Ishikawa (cell line): ENCODE measurements around the gene NCK2.

Experiments used
- CEBPB ChIP-seq: IDR thresholded peaks from 2 replicates; pipeline ENCODE4 v1.6.1; 2012
- CREB1 ChIP-seq: IDR thresholded peaks from 2 replicates; pipeline ENCODE4 v1.6.1; 2012; ENCODE audit warnings: low read depth
- EGR1 ChIP-seq: IDR thresholded peaks from 2 replicates; pipeline ENCODE4 v1.6.1; 2012
- EP300 ChIP-seq: IDR thresholded peaks from 2 replicates; pipeline ENCODE4 v1.6.1; 2012; ENCODE audit warnings: borderline replicate concordance
- FOXM1 ChIP-seq: IDR thresholded peaks from 2 replicates; pipeline ENCODE4 v1.6.1; 2012; ENCODE audit warnings: low read depth, borderline replicate concordance
- NFIC ChIP-seq: IDR thresholded peaks from 2 replicates; pipeline ENCODE4 v1.6.1; 2012
- RAD21 ChIP-seq: IDR thresholded peaks from 2 replicates; pipeline ENCODE4 v1.6.1; 2012; ENCODE audit warnings: low read depth
- TAF1 ChIP-seq: IDR thresholded peaks from 2 replicates; pipeline ENCODE4 v1.6.1; 2012; ENCODE audit warnings: low read depth, mild to moderate bottlenecking
- TCF12 ChIP-seq: IDR thresholded peaks from 2 replicates; pipeline ENCODE4 v1.6.1; 2012; ENCODE audit warnings: low read depth
- TEAD4 ChIP-seq: IDR thresholded peaks from 2 replicates; pipeline ENCODE4 v1.6.1; 2012
- YY1 ChIP-seq: IDR thresholded peaks from 2 replicates; pipeline ENCODE4 v1.6.1; 2012; ENCODE audit warnings: low read depth
- ZBTB7A ChIP-seq: IDR thresholded peaks from 2 replicates; pipeline ENCODE4 v1.6.1; 2012; ENCODE audit warnings: low read depth
- TF ChIP-seq, protein P1 (sequence below): IDR thresholded peaks from 2 replicates; pipeline ENCODE4 v1.6.1; 2012
- TF ChIP-seq, protein P2 (sequence below): IDR thresholded peaks from 2 replicates; pipeline ENCODE4 v1.6.1; 2012
- TF ChIP-seq, protein P3 (sequence below): IDR thresholded peaks from 2 replicates; pipeline ENCODE4 v1.6.1; 2012; ENCODE audit warnings: low read depth, mild to moderate bottlenecking

Gene NCK2

DNA sequence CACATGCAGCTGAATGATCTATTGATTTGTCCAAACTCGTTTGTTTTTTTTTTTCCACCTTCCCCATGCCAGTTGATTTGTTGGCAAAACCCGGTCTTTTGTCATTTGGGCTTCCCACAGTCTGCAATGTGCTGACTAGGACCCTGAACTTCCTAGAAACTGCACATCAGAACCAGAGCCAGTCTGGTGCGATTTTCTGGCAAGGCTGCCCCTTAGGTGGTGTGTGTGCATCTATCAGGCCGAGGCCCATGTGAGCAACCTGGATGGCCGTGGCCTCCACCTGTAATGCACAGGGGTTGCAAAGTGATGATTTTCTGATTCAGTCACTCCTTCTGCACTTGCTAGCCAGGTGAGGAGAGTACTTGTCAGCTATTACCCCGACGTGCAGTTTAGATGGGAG lies 47.8 kb downstream of the NCK2 start:
- TF ChIP-seq TAF1 (no peak), FOXM1 (no peak), ZBTB7A (no peak), CREB1 (no peak), EP300 (no peak), RAD21 (no peak), YY1 (no peak)
- TF ChIP-seq, protein P1, sequence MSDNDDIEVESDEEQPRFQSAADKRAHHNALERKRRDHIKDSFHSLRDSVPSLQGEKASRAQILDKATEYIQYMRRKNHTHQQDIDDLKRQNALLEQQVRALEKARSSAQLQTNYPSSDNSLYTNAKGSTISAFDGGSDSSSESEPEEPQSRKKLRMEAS = no peak
- TF ChIP-seq, protein P2, sequence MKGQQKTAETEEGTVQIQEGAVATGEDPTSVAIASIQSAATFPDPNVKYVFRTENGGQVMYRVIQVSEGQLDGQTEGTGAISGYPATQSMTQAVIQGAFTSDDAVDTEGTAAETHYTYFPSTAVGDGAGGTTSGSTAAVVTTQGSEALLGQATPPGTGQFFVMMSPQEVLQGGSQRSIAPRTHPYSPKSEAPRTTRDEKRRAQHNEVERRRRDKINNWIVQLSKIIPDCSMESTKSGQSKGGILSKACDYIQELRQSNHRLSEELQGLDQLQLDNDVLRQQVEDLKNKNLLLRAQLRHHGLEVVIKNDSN = no peak
- TF ChIP-seq, protein P3, sequence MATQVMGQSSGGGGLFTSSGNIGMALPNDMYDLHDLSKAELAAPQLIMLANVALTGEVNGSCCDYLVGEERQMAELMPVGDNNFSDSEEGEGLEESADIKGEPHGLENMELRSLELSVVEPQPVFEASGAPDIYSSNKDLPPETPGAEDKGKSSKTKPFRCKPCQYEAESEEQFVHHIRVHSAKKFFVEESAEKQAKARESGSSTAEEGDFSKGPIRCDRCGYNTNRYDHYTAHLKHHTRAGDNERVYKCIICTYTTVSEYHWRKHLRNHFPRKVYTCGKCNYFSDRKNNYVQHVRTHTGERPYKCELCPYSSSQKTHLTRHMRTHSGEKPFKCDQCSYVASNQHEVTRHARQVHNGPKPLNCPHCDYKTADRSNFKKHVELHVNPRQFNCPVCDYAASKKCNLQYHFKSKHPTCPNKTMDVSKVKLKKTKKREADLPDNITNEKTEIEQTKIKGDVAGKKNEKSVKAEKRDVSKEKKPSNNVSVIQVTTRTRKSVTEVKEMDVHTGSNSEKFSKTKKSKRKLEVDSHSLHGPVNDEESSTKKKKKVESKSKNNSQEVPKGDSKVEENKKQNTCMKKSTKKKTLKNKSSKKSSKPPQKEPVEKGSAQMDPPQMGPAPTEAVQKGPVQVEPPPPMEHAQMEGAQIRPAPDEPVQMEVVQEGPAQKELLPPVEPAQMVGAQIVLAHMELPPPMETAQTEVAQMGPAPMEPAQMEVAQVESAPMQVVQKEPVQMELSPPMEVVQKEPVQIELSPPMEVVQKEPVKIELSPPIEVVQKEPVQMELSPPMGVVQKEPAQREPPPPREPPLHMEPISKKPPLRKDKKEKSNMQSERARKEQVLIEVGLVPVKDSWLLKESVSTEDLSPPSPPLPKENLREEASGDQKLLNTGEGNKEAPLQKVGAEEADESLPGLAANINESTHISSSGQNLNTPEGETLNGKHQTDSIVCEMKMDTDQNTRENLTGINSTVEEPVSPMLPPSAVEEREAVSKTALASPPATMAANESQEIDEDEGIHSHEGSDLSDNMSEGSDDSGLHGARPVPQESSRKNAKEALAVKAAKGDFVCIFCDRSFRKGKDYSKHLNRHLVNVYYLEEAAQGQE = no peak

DNA sequence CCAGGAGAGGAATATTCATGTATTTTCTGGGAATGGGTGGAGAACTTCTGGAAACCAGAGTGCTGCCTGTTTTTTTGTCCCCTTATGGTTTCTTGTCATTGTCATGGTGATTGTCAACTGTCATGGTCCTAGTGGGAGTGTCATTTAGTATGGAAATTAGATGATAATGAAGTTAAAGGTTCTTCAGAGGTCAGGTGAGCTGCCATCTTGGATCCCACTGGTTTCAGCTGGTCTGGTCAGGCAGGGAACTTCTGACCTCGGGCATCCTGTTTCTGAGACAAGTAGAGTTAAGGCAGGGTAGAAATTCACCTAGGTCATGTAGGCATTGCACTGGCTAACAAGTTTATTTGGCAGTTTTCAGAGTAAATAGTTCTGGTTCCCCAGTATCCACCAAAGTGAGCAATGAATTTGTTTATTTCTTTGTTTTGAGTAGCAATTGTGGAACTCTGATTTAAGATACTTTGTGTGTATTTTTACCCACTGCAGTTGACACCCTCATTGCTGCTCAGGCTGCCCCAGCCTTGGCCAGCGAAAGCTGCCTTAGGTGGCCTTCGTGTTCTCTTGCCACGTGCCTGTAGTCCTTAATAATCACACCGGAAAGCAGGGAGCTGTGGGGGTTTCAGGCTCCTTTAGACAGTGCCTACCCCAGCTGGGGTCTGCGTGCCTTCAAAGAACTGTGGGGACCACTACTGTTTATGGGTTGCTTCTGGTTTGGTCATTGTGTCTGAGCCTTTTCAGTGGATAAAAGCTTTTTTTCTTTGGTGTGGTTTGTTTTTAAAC lies 48.7 kb downstream of the NCK2 start:
- TF ChIP-seq TEAD4 = no peak
- no peak for TF ChIP-seq EP300
- TF ChIP-seq TCF12 = no peak
- TF ChIP-seq TAF1 = no peak
- no peak for TF ChIP-seq EGR1
- no peak for TF ChIP-seq RAD21
- TF ChIP-seq CREB1 = no peak
- TF ChIP-seq, protein P3 = no peak
- TF ChIP-seq, protein P1 = no peak
- TF ChIP-seq, protein P2 = no peak
- no peak for TF ChIP-seq ZBTB7A
- no peak for TF ChIP-seq CEBPB
- TF ChIP-seq YY1 = no peak
- no peak for TF ChIP-seq NFIC
- TF ChIP-seq FOXM1 = no peak

DNA sequence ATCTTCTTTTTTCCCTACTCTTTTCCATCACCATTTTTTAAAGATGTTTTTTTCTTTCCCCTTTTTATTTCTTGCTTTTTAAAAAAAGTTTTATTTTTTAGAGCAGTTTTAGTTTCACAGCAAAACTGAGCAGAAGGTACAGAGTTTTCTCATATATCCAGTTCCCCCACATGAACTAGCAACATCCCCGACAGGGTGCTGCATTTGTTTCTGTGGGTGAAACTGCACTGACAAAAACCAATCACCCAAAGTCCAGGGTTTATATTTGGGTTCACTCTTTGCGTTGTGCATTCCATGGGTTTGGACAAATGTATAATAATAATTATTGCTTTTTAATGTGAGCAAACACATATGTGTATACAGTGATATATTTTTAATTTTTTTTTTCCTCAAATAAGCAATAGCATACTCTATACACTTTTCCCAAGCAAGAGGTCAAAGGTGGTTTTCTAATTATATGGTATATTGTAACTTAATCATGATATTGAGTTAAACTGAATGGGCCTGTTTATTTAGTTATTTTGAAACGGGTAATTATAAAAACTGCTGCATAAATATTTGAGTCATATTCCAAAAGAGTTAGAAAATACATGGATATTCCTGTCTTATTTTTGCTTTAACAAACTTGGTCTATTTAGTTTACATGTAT lies 50.3 kb downstream of the NCK2 start:
- no peak for TF ChIP-seq FOXM1
- TF ChIP-seq TAF1 = no peak
- TF ChIP-seq, protein P1 = no peak
- no peak for TF ChIP-seq ZBTB7A
- no peak for TF ChIP-seq TCF12
- no peak for TF ChIP-seq TEAD4
- TF ChIP-seq, protein P3 = no peak
- TF ChIP-seq NFIC = no peak
- no peak for TF ChIP-seq CREB1

DNA sequence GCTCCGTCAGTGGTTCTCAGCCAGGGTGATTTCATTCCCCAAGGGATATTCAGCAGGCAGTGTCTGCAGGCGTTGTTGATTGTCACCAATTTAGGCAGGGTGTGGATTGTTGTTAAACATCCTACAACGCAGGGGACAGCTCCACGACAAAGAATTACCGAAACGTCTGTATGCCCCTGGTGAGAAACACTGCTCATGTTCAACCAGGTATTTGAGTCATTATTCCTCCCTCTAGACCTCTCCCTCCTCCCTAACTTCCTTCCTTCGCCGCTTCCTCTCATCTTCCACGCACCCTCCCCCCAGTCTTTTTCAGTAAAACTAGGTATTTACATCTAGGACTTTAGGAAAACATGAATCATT lies 50.8 kb downstream of the NCK2 start:
- TF ChIP-seq CREB1 = no peak
- no peak for TF ChIP-seq EP300
- TF ChIP-seq NFIC = no peak
- TF ChIP-seq TAF1 = no peak
- no peak for TF ChIP-seq YY1
- no peak for TF ChIP-seq TCF12
- no peak for TF ChIP-seq CEBPB
- no peak for TF ChIP-seq EGR1
- TF ChIP-seq TEAD4 = no peak
- TF ChIP-seq, protein P3 = no peak
- TF ChIP-seq ZBTB7A = no peak
- TF ChIP-seq, protein P1 = no peak
- TF ChIP-seq RAD21 = no peak
- no peak for TF ChIP-seq FOXM1
- TF ChIP-seq, protein P2 = no peak
